HG03521 (cell line): ENCODE results near the gene ARHGAP12.
"Not testable (repeated sequence)": the region's sequence is repeated elsewhere in the genome, so short reads cannot be mapped to it uniquely, and the experiment has no call there.

Source experiments
- ATAC-seq: cut with Tn5 transposase; IDR thresholded peaks from one replicate; pipeline ENCODE4 v1.9.1; 2021; ENCODE audit warnings: mild to moderate bottlenecking, moderate library complexity; ENCODE audit not compliant: unreplicated experiment

The ARHGAP12 gene

GRCh38 chr10:31927565-31927883 lies 1.1 kb downstream of the ARHGAP12 start:
- ATAC-seq: no peak

- no peak for ATAC-seq
Observed at GRCh38 chr10:31926765-31927564, 1.7 kb downstream of the ARHGAP12 start.

GRCh38 chr10:31926160-31926559 lies 2.5 kb downstream of the ARHGAP12 start:
- no peak for ATAC-seq

GRCh38 chr10:31924833-31925232 lies 3.8 kb downstream of the ARHGAP12 start:
- no peak for ATAC-seq

GRCh38 chr10:31923389-31923788 lies 5.2 kb downstream of the ARHGAP12 start:
- ATAC-seq: no peak

- ATAC-seq: peak; percentile 58
Observed at GRCh38 chr10:31921031-31921430, 7.6 kb downstream of the ARHGAP12 start.

GRCh38 chr10:31920538-31920937 lies 8.1 kb downstream of the ARHGAP12 start:
- ATAC-seq: no peak

- ATAC-seq: no peak
Observed at GRCh38 chr10:31918671-31919409, 9.8 kb downstream of the ARHGAP12 start.

- no peak for ATAC-seq
Observed at GRCh38 chr10:31914370-31914769, 14.3 kb downstream of the ARHGAP12 start.

GRCh38 chr10:31912898-31913850 lies 15.5 kb downstream of the ARHGAP12 start:
- ATAC-seq: no peak

- no peak for ATAC-seq
Observed at GRCh38 chr10:31912289-31912688, 16.3 kb downstream of the ARHGAP12 start.

- no peak for ATAC-seq
Observed at GRCh38 chr10:31910016-31910415, 18.6 kb downstream of the ARHGAP12 start.

- ATAC-seq: no peak
Observed at GRCh38 chr10:31908157-31908556, 20.5 kb downstream of the ARHGAP12 start.

GRCh38 chr10:31906039-31906438 lies 22.6 kb downstream of the ARHGAP12 start:
- no peak for ATAC-seq

GRCh38 chr10:31905586-31905985 lies 23.0 kb downstream of the ARHGAP12 start:
- no peak for ATAC-seq

GRCh38 chr10:31902625-31903024 lies 26.0 kb downstream of the ARHGAP12 start:
- no peak for ATAC-seq

GRCh38 chr10:31897506-31897905 lies 31.1 kb downstream of the ARHGAP12 start:
- ATAC-seq: no peak

- no peak for ATAC-seq
Observed at GRCh38 chr10:31896968-31897384, 31.7 kb downstream of the ARHGAP12 start.

GRCh38 chr10:31895722-31896121 lies 32.9 kb downstream of the ARHGAP12 start:
- ATAC-seq: not testable (repeated sequence)

- no peak for ATAC-seq
Observed at GRCh38 chr10:31888442-31888841, 40.2 kb downstream of the ARHGAP12 start.

- ATAC-seq: no peak
Observed at GRCh38 chr10:31887850-31888249, 40.8 kb downstream of the ARHGAP12 start.
